SH-SY5Y (cell line): Measurements from ENCODE around the gene RASAL2.

Experiments used
- GATA2 ChIP-seq: IDR thresholded peaks from 2 replicates; pipeline ENCODE4 v1.6.1; 2011; ENCODE audit warnings: mild to moderate bottlenecking, low read depth, low read length
- GATA3 ChIP-seq: IDR thresholded peaks from 2 replicates; pipeline ENCODE4 v1.6.1; 2011; ENCODE audit warnings: low read depth, mild to moderate bottlenecking, low read length, moderate library complexity

- TF ChIP-seq GATA3 (no peak), GATA2 (no peak)
These were observed 407.9 kb downstream of the RASAL2 start for GRCh38 chr1:178501705-178502329.
